GM19238 (cell line): ENCODE data around the gene C2CD4C.
"Not testable (repeated sequence)": the region's sequence is repeated elsewhere in the genome, so short reads cannot be mapped to it uniquely, and the experiment has no call there.

Experiments
- DNase-seq: peaks from one replicate; pipeline ENCODE4 v3.0.0; 2011; ENCODE audit warnings: low spot score; ENCODE audit not compliant: insufficient read length

The C2CD4C gene

GRCh38 chr19:367963-368629, 40.9 kb downstream of the C2CD4C start:
- DNase-seq = no peak

- no peak for DNase-seq
These were observed 41.4 kb downstream of the C2CD4C start for GRCh38 chr19:367561-367960.

GRCh38 chr19:366951-367350, 42.0 kb downstream of the C2CD4C start:
- DNase-seq = no peak

- no peak for DNase-seq
These were observed 42.7 kb downstream of the C2CD4C start for GRCh38 chr19:366205-366783.

- no peak for DNase-seq
These were observed 44.3 kb downstream of the C2CD4C start for GRCh38 chr19:364496-365287.

- DNase-seq = no peak
These were observed 46.3 kb downstream of the C2CD4C start for GRCh38 chr19:362683-363082.

- DNase-seq = no peak
These were observed 46.8 kb downstream of the C2CD4C start for GRCh38 chr19:362154-362553.

GRCh38 chr19:359653-359925, 49.4 kb downstream of the C2CD4C start:
- DNase-seq = no peak

- not testable (repeated sequence) for DNase-seq
These were observed 53.4 kb downstream of the C2CD4C start for GRCh38 chr19:355536-355935.
